Measurements from ENCODE around the gene TCEA2. TPM values are rescaled to one million over a fixed set of nuclear protein-coding genes. Genes with fewer than 3 reads are reported as not detected.

TCEA2 gene
- total RNA-seq, 2 donors from 2014 or later: 64.3 to 110 TPM

DNA sequence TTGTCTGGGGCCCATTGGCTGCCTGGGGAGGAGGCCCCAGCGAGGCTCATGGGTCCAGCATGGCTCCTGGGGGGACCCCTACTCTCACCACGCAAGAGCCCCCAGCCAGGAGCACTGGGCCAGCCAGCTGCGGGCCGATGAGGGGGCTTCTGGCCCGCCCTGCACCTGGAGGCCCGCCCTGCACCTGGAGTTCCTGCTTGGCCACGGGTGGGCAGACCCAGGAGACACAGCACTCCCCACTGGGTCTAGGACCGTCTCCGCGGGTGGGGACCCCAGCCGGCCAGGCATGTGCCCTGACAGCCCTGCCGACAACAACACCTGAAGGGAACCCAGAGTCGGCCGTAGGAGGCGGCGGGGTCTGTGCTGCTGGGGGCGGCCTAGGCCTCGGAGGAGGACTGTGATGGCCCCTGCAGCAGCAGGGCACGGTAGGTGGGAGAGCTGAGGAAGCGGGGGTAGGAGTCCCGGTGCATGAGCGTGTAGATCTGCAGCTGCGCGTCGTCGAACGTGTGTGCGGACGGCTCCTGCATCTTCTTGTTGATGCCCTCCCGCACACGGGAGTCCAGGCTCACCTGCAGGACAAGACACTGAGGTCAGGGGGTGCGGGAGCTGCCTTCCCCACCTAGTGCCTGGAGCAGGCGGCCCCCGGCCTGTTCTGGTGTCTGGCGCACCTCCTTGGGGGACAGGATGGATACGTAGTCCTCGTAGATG lies 10.6 kb downstream of the TCEA2 start:
- Histone ChIP-seq H3K27ac (ENCODE audit: low read depth, low read length) (no peak overlapping the region), H3K4me1 (ENCODE audit: control insufficient read depth, insufficient read depth, low read length) (no peaks in the 10 kb centered on the region), H3K9me3 (ENCODE audit: control insufficient read depth, low read length) (no peaks in the 10 kb centered on the region), H3K9ac (ENCODE audit: extremely low read depth, low read length, poor library complexity, severe bottlenecking) (no peak overlapping the region), H3K4me3 (ENCODE audit: low read length) (no peak overlapping the region), H3K27me3 (ENCODE audit: control insufficient read depth, insufficient read depth, low read length, poor library complexity, severe bottlenecking) (no peaks in the 10 kb centered on the region), H3K36me3 (ENCODE audit: control insufficient read depth, insufficient read depth, low read length) (no peaks in the 10 kb centered on the region)
- no peak for DNase-seq
- TF ChIP-seq, protein P1, sequence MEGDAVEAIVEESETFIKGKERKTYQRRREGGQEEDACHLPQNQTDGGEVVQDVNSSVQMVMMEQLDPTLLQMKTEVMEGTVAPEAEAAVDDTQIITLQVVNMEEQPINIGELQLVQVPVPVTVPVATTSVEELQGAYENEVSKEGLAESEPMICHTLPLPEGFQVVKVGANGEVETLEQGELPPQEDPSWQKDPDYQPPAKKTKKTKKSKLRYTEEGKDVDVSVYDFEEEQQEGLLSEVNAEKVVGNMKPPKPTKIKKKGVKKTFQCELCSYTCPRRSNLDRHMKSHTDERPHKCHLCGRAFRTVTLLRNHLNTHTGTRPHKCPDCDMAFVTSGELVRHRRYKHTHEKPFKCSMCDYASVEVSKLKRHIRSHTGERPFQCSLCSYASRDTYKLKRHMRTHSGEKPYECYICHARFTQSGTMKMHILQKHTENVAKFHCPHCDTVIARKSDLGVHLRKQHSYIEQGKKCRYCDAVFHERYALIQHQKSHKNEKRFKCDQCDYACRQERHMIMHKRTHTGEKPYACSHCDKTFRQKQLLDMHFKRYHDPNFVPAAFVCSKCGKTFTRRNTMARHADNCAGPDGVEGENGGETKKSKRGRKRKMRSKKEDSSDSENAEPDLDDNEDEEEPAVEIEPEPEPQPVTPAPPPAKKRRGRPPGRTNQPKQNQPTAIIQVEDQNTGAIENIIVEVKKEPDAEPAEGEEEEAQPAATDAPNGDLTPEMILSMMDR (conservative IDR thresholded peaks at IDR 0.05): no peak
- H3K27ac Mint-ChIP-seq: no peak overlapping the region
- H3K4me1 Mint-ChIP-seq: no peaks in the 10 kb centered on the region
- no peaks in the 10 kb centered on the region for H3K27me3 Mint-ChIP-seq (ENCODE audit: insufficient read depth)
- H3K36me3 Mint-ChIP-seq (ENCODE audit: low read depth): peaks cover 4% of the 10 kb centered on the region
- WGBS, 2 experiments (ENCODE audit: insufficient coverage in 1 of 2, insufficient read length in 1 of 2): 92 to 100% methylated on average over 9 to 37 of the region's 37 CpGs
- H3K4me3 Mint-ChIP-seq: no peak overlapping the region
- no peaks in the 10 kb centered on the region for H3K9me3 Mint-ChIP-seq

DNA sequence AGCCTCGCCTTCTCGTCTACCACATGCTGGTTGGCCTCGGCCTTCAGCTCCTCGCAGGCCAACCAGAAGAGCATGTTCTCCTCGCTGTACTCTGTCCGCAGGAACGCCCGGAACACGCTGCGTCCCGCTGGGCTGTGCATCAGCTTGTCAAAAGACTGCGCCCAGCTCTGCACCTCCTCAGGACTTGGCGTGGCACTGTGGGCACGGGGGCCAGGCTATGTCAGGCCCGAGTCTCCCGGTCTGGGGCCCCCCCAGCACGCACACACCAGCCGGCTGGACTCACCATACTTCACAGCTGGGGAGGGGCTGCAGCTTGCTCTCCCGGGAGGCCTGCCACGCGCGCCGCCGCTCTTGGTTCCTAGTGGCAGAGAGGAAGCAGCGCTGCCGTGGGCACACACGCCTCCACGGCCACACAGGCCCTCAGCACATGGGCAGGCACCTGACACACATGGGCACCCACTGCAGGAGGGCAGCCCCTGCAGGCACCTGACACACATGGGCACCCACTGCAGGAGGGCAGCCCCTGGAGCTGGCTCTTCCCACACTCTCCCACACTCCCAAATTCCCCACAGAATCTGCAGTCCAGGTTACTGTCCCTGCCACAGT lies 11.3 kb downstream of the TCEA2 start:
- no peak for DNase-seq
- Histone ChIP-seq H3K36me3 (ENCODE audit: control insufficient read depth, insufficient read depth, low read length) (no peaks in the 10 kb centered on the region), H3K27ac (ENCODE audit: low read depth, low read length) (no peak overlapping the region), H3K27me3 (ENCODE audit: control insufficient read depth, insufficient read depth, low read length, poor library complexity, severe bottlenecking) (no peaks in the 10 kb centered on the region), H3K9ac (ENCODE audit: extremely low read depth, low read length, poor library complexity, severe bottlenecking) (no peak overlapping the region), H3K4me3 (ENCODE audit: low read length) (no peak overlapping the region), H3K4me1 (ENCODE audit: control insufficient read depth, insufficient read depth, low read length) (no peaks in the 10 kb centered on the region), H3K9me3 (ENCODE audit: control insufficient read depth, low read length) (no peaks in the 10 kb centered on the region)
- Mint-ChIP-seq H3K27ac (no peak overlapping the region), H3K4me1 (peaks cover 3% of the 10 kb centered on the region), H3K36me3 (ENCODE audit: low read depth) (peaks cover 4% of the 10 kb centered on the region), H3K9me3 (no peaks in the 10 kb centered on the region), H3K4me3 (no peak overlapping the region), H3K27me3 (ENCODE audit: insufficient read depth) (no peaks in the 10 kb centered on the region)
- TF ChIP-seq, protein P1 (conservative IDR thresholded peaks at IDR 0.05): no peak
- 93 to 97% methylated on average over 27 to 28 of the region's 28 CpGs for WGBS, 2 experiments (ENCODE audit: insufficient coverage in 1 of 2, insufficient read length in 1 of 2)

DNA sequence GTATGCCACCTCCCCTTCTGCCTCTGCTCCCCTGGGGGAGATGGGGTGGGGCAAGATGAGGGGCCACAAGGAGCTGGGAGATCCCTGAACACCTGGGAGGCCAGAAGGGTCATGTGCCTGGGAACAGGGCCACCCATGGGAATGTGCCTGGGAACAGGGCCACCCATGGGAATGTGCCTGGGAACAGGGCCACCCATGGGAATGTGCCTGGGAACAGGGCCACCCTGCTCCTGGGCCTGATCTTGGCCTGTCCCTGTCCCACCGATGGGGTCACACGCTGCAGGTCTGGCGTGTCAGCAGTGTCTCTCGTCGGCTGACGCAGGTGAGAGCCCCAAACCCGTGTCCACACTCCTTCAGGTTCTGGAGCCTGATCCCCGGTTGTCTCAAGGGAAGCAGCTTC lies 12.0 kb downstream of the TCEA2 start:
- no peaks in the 10 kb centered on the region for H3K27me3 ChIP-seq (ENCODE audit: control insufficient read depth, insufficient read depth, low read length, poor library complexity, severe bottlenecking)
- H3K9me3 Mint-ChIP-seq: no peaks in the 10 kb centered on the region
- 94 to 96% methylated on average over 8 of the region's 8 CpGs for WGBS, 2 experiments (ENCODE audit: insufficient coverage in 1 of 2, insufficient read length in 1 of 2)
- H3K4me1 Mint-ChIP-seq: peaks cover 3% of the 10 kb centered on the region
- no peak for DNase-seq
- H3K27ac Mint-ChIP-seq: no peak overlapping the region
- H3K27me3 Mint-ChIP-seq (ENCODE audit: insufficient read depth): no peaks in the 10 kb centered on the region
- H3K36me3 Mint-ChIP-seq (ENCODE audit: low read depth): peaks cover 4% of the 10 kb centered on the region
- no peaks in the 10 kb centered on the region for H3K36me3 ChIP-seq (ENCODE audit: control insufficient read depth, insufficient read depth, low read length)
- H3K9me3 ChIP-seq (ENCODE audit: control insufficient read depth, low read length): no peaks in the 10 kb centered on the region
- H3K9ac ChIP-seq (ENCODE audit: extremely low read depth, low read length, poor library complexity, severe bottlenecking): no peak overlapping the region
- no peak overlapping the region for H3K4me3 Mint-ChIP-seq
- no peak overlapping the region for H3K4me3 ChIP-seq (ENCODE audit: low read length)
- no peak overlapping the region for H3K27ac ChIP-seq (ENCODE audit: low read depth, low read length)
- TF ChIP-seq, protein P1 (conservative IDR thresholded peaks at IDR 0.05): no peak
- no peaks in the 10 kb centered on the region for H3K4me1 ChIP-seq (ENCODE audit: control insufficient read depth, insufficient read depth, low read length)
